K562 (cell line): Measurements from ENCODE around the gene CCR9. TPM values are rescaled to one million over a fixed set of nuclear protein-coding genes. Genes with fewer than 3 reads are reported as not detected.

Experiments
- ARHGAP35 ChIP-seq: fragments of 450-650 bp; IDR thresholded peaks from 2 replicates; pipeline ENCODE4 v1.6.1; 2018; ENCODE audit not compliant: partially characterized antibody
- DPF2 ChIP-seq: fragments of 450-650 bp; IDR thresholded peaks from 2 replicates; pipeline ENCODE4 v1.6.1; 2016
- ESRRA ChIP-seq: fragments of 450-650 bp; IDR thresholded peaks from 2 replicates; pipeline ENCODE4 v1.6.1; 2014; ENCODE audit warnings: low read depth, mild to moderate bottlenecking, moderate library complexity, borderline replicate concordance
- EZH2 ChIP-seq: IDR thresholded peaks from 2 replicates; pipeline ENCODE4 v1.6.1; 2012; ENCODE audit warnings: low read depth, mild to moderate bottlenecking, inconsistent platforms, low read length, borderline replicate concordance
- GABPB2 ChIP-seq: fragments of 250-450 bp; sonication (Bioruptor Pico); conservative IDR thresholded peaks from 2 replicates; pipeline ENCODE4 v1.5.1; 2021; ENCODE audit warnings: mild to moderate bottlenecking
- KAT8 ChIP-seq: fragments of 450-650 bp; IDR thresholded peaks from 2 replicates; pipeline ENCODE4 v1.6.1; 2016; ENCODE audit warnings: low read depth, mild to moderate bottlenecking
- MTA3 ChIP-seq: fragments of 450-650 bp; formaldehyde crosslinking; IDR thresholded peaks from 2 replicates; pipeline ENCODE4 v1.6.1; 2017; ENCODE audit warnings: mild to moderate bottlenecking, borderline replicate concordance
- NR2C2 ChIP-seq, 2 experiments: fragments of 200-800 bp in 1 of 2; sonication (Bioruptor generic) in 1 of 2; sonication (generic) in 1 of 2; formaldehyde crosslinking in 1 of 2; IDR thresholded peaks; 2 replicates each; pipeline versions ENCODE4 v1.6.1 to v1.8.0; 2016 to 2022; ENCODE audit warnings: mild to moderate bottlenecking in 1 of 2, missing compliant biosample characterization in 1 of 2, missing genetic modification characterization in 1 of 2, missing genetic modification reagents in 1 of 2
- PHB2 ChIP-seq: fragments of 450-650 bp; IDR thresholded peaks from 2 replicates; pipeline ENCODE4 v1.6.1; 2017; ENCODE audit warnings: low read depth
- PRPF4 ChIP-seq: fragments of 200-400 bp; formaldehyde crosslinking; IDR thresholded peaks from one replicate; pipeline ENCODE4 v1.6.1; 2017; ENCODE audit warnings: low read length, low read depth, mild to moderate bottlenecking; ENCODE audit not compliant: insufficient read depth, poor library complexity, severe bottlenecking
- SMAD4 ChIP-seq: fragments of 250-450 bp; sonication (Bioruptor Pico); conservative IDR thresholded peaks from 2 replicates; pipeline ENCODE4 v1.8.0; 2021; ENCODE audit warnings: inconsistent platforms, mild to moderate bottlenecking, moderate library complexity
- STAT5A ChIP-seq: IDR thresholded peaks from 2 replicates; pipeline ENCODE4 v1.6.1; 2012; ENCODE audit warnings: low read length, inconsistent platforms, borderline replicate concordance
- TSC22D4 ChIP-seq: fragments of 450-650 bp; IDR thresholded peaks from 2 replicates; pipeline ENCODE4 v1.6.1; 2016; ENCODE audit warnings: missing genetic modification characterization, missing biosample characterization, control low read depth
- TSHZ1 ChIP-seq: fragments of 250-450 bp; sonication (Bioruptor Pico); IDR thresholded peaks from 2 replicates; pipeline ENCODE4 v1.4.0; 2020; ENCODE audit warnings: mild to moderate bottlenecking, moderate library complexity
- ZBTB7A ChIP-seq: IDR thresholded peaks from 2 replicates; pipeline ENCODE4 v1.6.1; 2011; ENCODE audit warnings: low read depth, mild to moderate bottlenecking, low read length, moderate library complexity, borderline replicate concordance; ENCODE audit not compliant: control insufficient read depth
- ZFP1 ChIP-seq: fragments of 450-650 bp; formaldehyde crosslinking; IDR thresholded peaks from 2 replicates; pipeline ENCODE4 v1.4.0; 2020; ENCODE audit warnings: mild to moderate bottlenecking, mixed read lengths
- ZNF41 ChIP-seq: fragments of 250-450 bp; sonication (Bioruptor Pico); conservative IDR thresholded peaks from 2 replicates; pipeline ENCODE4 v1.4.0; 2020; ENCODE audit warnings: mild to moderate bottlenecking
- ZNF668 ChIP-seq: fragments of 250-450 bp; sonication (Bioruptor Pico); IDR thresholded peaks from 2 replicates; pipeline ENCODE4 v1.8.0; 2022; ENCODE audit warnings: mild to moderate bottlenecking, inconsistent platforms
- ZNF785 ChIP-seq: fragments of 250-450 bp; sonication (Bioruptor Pico); IDR thresholded peaks from 2 replicates; pipeline ENCODE4 v1.4.0; 2020; ENCODE audit warnings: mild to moderate bottlenecking
- polyA plus RNA-seq, 8 experiments: library from polyadenylated mRNA; depleted of rRNA in 4 of 8; stranded (reverse) in 5 of 8; unstranded in 3 of 8; fragments of >200 nt; fragmentation: Nextera tagmentation in 2 of 8; fragmentation: Illumina TruSeq in 1 of 8; extraction: Ambion mirVana in 2 of 8; extraction: Trizol in 1 of 8; gene quantifications; 2 replicates each; pipeline versions ENCODE4 v1.2.1 to v1.2.3, GENCODE V29; 2011 to 2014; ENCODE audit warnings: inconsistent platforms in 1 of 8, missing spikeins in 1 of 8
- total RNA-seq, 7 experiments: library from RNA; depleted of rRNA in 6 of 7; stranded (reverse); fragments of >200 nt in 6 of 7; fragmentation: Illumina TruSeq in 2 of 7; extraction: Trizol in 2 of 7; gene quantifications; 2 replicates each; pipeline versions ENCODE4 v1.2.1 to v1.2.3, GENCODE V29; 2011 to 2021; ENCODE audit warnings: low replicate concordance in 1 of 7
- TF ChIP-seq, protein P1 (sequence below), 3 experiments: fragments of 200-800 bp in 1 of 3; fragments of 250-450 bp in 1 of 3; fragments of 450-650 bp in 1 of 3; sonication (Bioruptor Pico) in 1 of 3; sonication (Bioruptor generic) in 1 of 3; formaldehyde crosslinking in 1 of 3; IDR thresholded peaks; 2 replicates each; pipeline versions ENCODE4 v1.6.1 to v1.8.0; 2016 to 2022; ENCODE audit warnings: mild to moderate bottlenecking in 2 of 3, missing genetic modification characterization in 2 of 3, missing compliant biosample characterization in 1 of 3, moderate library complexity in 1 of 3

CCR9 gene
- total and polyA plus RNA-seq, 9 of the 15 experiments (the other 6 are each of a cell fraction or from before 2014, with no cell fraction given) = not detected

DNA sequence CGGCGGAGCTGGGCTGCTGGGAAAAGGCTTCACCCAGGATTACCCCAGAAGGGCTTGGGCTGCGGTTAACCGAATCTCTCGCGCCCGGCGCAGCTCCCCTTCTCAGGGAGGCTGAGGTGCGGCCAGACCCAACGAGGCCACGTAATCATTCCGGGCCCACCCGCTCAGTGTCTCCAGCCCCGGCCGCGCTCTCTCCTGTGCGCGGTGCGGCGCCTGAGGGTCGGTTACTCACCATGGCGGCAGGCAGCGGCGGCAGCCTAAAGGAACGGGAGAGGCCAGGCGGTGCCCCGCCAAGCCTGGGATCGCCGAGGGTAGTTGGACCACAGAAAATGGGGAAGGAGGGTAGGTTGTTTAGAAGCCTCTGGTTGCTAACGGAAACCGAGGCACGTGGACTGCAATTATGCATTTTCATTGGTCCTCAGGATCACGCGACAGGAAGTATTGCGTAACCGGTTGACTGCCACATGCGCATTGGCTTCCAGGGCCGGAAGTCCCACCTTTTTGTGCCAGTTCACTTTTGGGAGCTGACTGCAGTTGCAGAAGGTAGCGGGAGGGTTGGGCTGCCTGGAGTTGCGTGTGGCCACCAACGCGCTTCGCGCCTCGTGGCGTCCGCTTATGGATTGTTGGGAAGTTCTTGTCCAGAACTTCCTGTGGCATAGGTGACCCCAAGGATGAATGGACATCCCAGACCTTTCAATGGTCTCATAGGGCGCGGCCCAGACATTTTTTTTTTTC lies 44.4 kb upstream of the CCR9 start, which contains the start of gene LZTFL1 (continued):
- TF ChIP-seq ZBTB7A = no peak
- no peak for TF ChIP-seq TSHZ1
- no peak for TF ChIP-seq PHB2
- no peak; the same call in 1 of the 2 replicates for TF ChIP-seq ESRRA
- TF ChIP-seq GABPB2 (CRISPR knock-in tag) = no peak
- TF ChIP-seq DPF2 = peak; percentile 38; the same call in 1 of the 2 replicates
- TF ChIP-seq, protein P1, sequence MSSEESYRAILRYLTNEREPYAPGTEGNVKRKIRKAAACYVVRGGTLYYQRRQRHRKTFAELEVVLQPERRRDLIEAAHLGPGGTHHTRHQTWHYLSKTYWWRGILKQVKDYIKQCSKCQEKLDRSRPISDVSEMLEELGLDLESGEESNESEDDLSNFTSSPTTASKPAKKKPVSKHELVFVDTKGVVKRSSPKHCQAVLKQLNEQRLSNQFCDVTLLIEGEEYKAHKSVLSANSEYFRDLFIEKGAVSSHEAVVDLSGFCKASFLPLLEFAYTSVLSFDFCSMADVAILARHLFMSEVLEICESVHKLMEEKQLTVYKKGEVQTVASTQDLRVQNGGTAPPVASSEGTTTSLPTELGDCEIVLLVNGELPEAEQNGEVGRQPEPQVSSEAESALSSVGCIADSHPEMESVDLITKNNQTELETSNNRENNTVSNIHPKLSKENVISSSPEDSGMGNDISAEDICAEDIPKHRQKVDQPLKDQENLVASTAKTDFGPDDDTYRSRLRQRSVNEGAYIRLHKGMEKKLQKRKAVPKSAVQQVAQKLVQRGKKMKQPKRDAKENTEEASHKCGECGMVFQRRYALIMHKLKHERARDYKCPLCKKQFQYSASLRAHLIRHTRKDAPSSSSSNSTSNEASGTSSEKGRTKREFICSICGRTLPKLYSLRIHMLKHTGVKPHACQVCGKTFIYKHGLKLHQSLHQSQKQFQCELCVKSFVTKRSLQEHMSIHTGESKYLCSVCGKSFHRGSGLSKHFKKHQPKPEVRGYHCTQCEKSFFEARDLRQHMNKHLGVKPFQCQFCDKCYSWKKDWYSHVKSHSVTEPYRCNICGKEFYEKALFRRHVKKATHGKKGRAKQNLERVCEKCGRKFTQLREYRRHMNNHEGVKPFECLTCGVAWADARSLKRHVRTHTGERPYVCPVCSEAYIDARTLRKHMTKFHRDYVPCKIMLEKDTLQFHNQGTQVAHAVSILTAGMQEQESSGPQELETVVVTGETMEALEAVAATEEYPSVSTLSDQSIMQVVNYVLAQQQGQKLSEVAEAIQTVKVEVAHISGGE (CRISPR knock-in tag; IDR thresholded peaks at IDR 0.05) = peak in 1 of 3 experiments; percentile 59; a peak in 1 of 6 replicates
- no peak for TF ChIP-seq STAT5A
- no peak for TF ChIP-seq EZH2
- no peak for TF ChIP-seq ARHGAP35
- 0 out of 2 replicates have a peak, but pooled peaks have one; percentile 38 for TF ChIP-seq SMAD4 (CRISPR knock-in tag)
- no peak for TF ChIP-seq ZNF41 (CRISPR knock-in tag)
- TF ChIP-seq NR2C2 (CRISPR knock-in tag; IDR thresholded peaks at IDR 0.05) = no peak
- TF ChIP-seq NR2C2 (tag; IDR thresholded peaks at IDR 0.05) = 0 out of 2 replicates have a peak, but pooled peaks have one; percentile 36
- peak; percentile 74; the same call in 1 of the 2 replicates for TF ChIP-seq MTA3
- TF ChIP-seq PRPF4 = no peak
- no peak for TF ChIP-seq KAT8
- no peak for TF ChIP-seq ZFP1 (CRISPR knock-in tag)
- 0 out of 2 replicates have a peak, but pooled peaks have one; percentile 68 for TF ChIP-seq ZNF668 (CRISPR knock-in tag)
- no peak for TF ChIP-seq ZNF785 (CRISPR knock-in tag)
- no peak for TF ChIP-seq TSC22D4
